H1 (cell line): Measurements from ENCODE around the gene GOSR1. TPM values are rescaled to one million over a fixed set of nuclear protein-coding genes. Genes with fewer than 3 reads are reported as not detected.

Source experiments
- CTCF ChIA-PET: fragments of 300-600 bp; sonication (Branson Sonifier 250); formaldehyde crosslinking; loops from one replicate; lab custom pipeline; 2021; ENCODE audit not compliant: partially characterized antibody; lab: Charles Lee
- POLR2A ChIA-PET: fragments of 300-600 bp; sonication (Branson Sonifier 250); formaldehyde crosslinking; loops from one replicate; lab custom pipeline; 2021; ENCODE audit warnings: inconsistent platforms; ENCODE audit not compliant: partially characterized antibody; lab: Charles Lee
- DNase-seq, 2 experiments: peaks; one replicate each; pipeline versions ENCODE4 v3.0.0 to v3.0.0-alpha.2; 2010 to 2022; ENCODE audit warnings: low spot score in 2 of 2, low read depth in 1 of 2, mixed read lengths in 1 of 2
- FAIRE-seq: peaks from 2 replicates; lab custom pipeline; 2011; peaks lifted over from hg19 to GRCh38; lab: Jason Lieb, UNC
- H2AFZ ChIP-seq: 2 replicates; pipeline ENCODE4 v1.8.1; 2012; ENCODE audit warnings: low read length, inconsistent platforms
- H2AK5ac ChIP-seq: 2 replicates; pipeline ENCODE4 v1.6.1; 2013; ENCODE audit warnings: low read depth, low read length
- H2BK120ac ChIP-seq: replicated peaks from 2 replicates; pipeline ENCODE3; 2013; ENCODE audit warnings: low read depth, low read length, inconsistent platforms
- H2BK12ac ChIP-seq: 2 replicates; pipeline ENCODE4 v1.6.1; 2013; ENCODE audit warnings: low read depth, low read length
- H2BK15ac ChIP-seq: 2 replicates; pipeline ENCODE4 v1.6.1; 2013; ENCODE audit warnings: low read length
- H2BK20ac ChIP-seq: 2 replicates; pipeline ENCODE4 v1.6.1; 2013; ENCODE audit warnings: low read length
- H2BK5ac ChIP-seq: 2 replicates; pipeline ENCODE4 v1.6.1; 2013; ENCODE audit warnings: low read depth, low read length
- H3K14ac ChIP-seq: 2 replicates; pipeline ENCODE4 v1.6.1; 2013; ENCODE audit warnings: inconsistent platforms; ENCODE audit not compliant: insufficient read length
- H3K18ac ChIP-seq: 2 replicates; pipeline ENCODE4 v1.6.1; 2013; ENCODE audit warnings: low read length; ENCODE audit errors: extremely low read depth
- H3K23ac ChIP-seq: 2 replicates; pipeline ENCODE4 v1.6.1; 2013; ENCODE audit warnings: inconsistent platforms; ENCODE audit not compliant: insufficient read length
- H3K23me2 ChIP-seq: 2 replicates; pipeline ENCODE4 v1.6.1; 2013; ENCODE audit warnings: low read depth, low read length
- H3K27ac ChIP-seq: 2 replicates; pipeline ENCODE4 v1.6.1; 2011; ENCODE audit warnings: low read depth, low read length, inconsistent platforms
- H3K27me3 ChIP-seq, 4 experiments: replicated peaks in 1 of 4; 1 replicate in 1 of 4; 2 replicates in 3 of 4; pipeline versions ENCODE4 v1.6.1 to v1.8.1; 2011 to 2013; ENCODE audit warnings: low read length in 3 of 4, mild to moderate bottlenecking in 3 of 4, inconsistent platforms in 2 of 4, mixed read lengths in 2 of 4, moderate library complexity in 1 of 4; ENCODE audit not compliant: control insufficient read depth in 3 of 4, insufficient read depth in 3 of 4; ENCODE audit errors: extremely low read depth in 1 of 4
- H3K36me3 ChIP-seq, 4 experiments: 2 replicates each; pipeline versions ENCODE4 v1.6.1 to v1.8.1; 2011 to 2013; ENCODE audit warnings: mild to moderate bottlenecking in 4 of 4, low read length in 3 of 4, moderate library complexity in 2 of 4, control low read depth in 1 of 4, inconsistent platforms in 1 of 4; ENCODE audit not compliant: insufficient read depth in 4 of 4, control insufficient read depth in 2 of 4
- H3K4ac ChIP-seq: replicated peaks from 2 replicates; pipeline ENCODE3; 2013; ENCODE audit warnings: low read length, low read depth, mixed read lengths, inconsistent platforms; ENCODE audit not compliant: insufficient read length
- H3K4me1 ChIP-seq, 4 experiments: replicated peaks in 1 of 4; 1 replicate in 1 of 4; 2 replicates in 3 of 4; pipeline versions ENCODE4 v1.6.1 to v1.8.1; 2011 to 2013; ENCODE audit warnings: low read length in 3 of 4, inconsistent platforms in 2 of 4, mixed read lengths in 1 of 4; ENCODE audit not compliant: insufficient read depth in 4 of 4, control insufficient read depth in 3 of 4
- H3K4me2 ChIP-seq, 2 experiments: 2 replicates each; pipeline versions ENCODE4 v1.6.1 to v1.8.1; 2011 to 2013; ENCODE audit warnings: low read depth in 2 of 2, low read length in 2 of 2, control low read depth in 1 of 2, inconsistent platforms in 1 of 2, mild to moderate bottlenecking in 1 of 2; ENCODE audit not compliant: insufficient read depth in 1 of 2
- H3K4me3 ChIP-seq, 4 experiments: fragments of 200-600, 300-600 bp in 1 of 4; sonication (generic), shearing (Covaris generic), sonication (Bioruptor Twin) in 1 of 4; 2 replicates each; pipeline versions ENCODE4 v1.5.1 to v1.8.1; 2011 to 2016; ENCODE audit warnings: low read length in 4 of 4, low read depth in 3 of 4, control low read depth in 2 of 4, inconsistent platforms in 2 of 4, mild to moderate bottlenecking in 2 of 4, mixed read lengths in 1 of 4, moderate library complexity in 1 of 4; ENCODE audit not compliant: insufficient read depth in 2 of 4; ENCODE audit errors: extremely low read depth in 1 of 4
- H3K56ac ChIP-seq: replicated peaks from 2 replicates; pipeline ENCODE3; 2013; ENCODE audit warnings: low read depth, mild to moderate bottlenecking, mixed read lengths, low read length, inconsistent platforms; ENCODE audit not compliant: insufficient read length
- H3K79me1 ChIP-seq: 2 replicates; pipeline ENCODE4 v1.6.1; 2013; ENCODE audit warnings: low read depth, low read length, control low read depth
- H3K79me2 ChIP-seq, 2 experiments: 2 replicates each; pipeline versions ENCODE4 v1.6.1 to v1.8.1; 2012 to 2013; ENCODE audit warnings: low read length in 2 of 2, mild to moderate bottlenecking in 2 of 2, inconsistent platforms in 1 of 2; ENCODE audit not compliant: insufficient read depth in 2 of 2, control insufficient read depth in 1 of 2
- H3K9ac ChIP-seq, 4 experiments: replicated peaks in 1 of 4; 1 replicate in 1 of 4; 2 replicates in 3 of 4; pipeline versions ENCODE4 v1.6.1 to v1.8.1; 2011 to 2013; ENCODE audit warnings: low read depth in 3 of 4, low read length in 3 of 4, control low read depth in 2 of 4, mild to moderate bottlenecking in 2 of 4, moderate library complexity in 2 of 4, inconsistent platforms in 1 of 4; ENCODE audit errors: extremely low read depth in 1 of 4
- H3K9me3 ChIP-seq, 2 experiments: 2 replicates each; pipeline versions ENCODE4 v1.6.1 to v1.8.1; 2012 to 2013; ENCODE audit warnings: mild to moderate bottlenecking in 2 of 2, moderate library complexity in 2 of 2, control low read depth in 1 of 2, inconsistent platforms in 1 of 2, low read depth in 1 of 2, low read length in 1 of 2, mixed read lengths in 1 of 2; ENCODE audit not compliant: insufficient read depth in 2 of 2
- H4K20me1 ChIP-seq, 2 experiments: replicated peaks in 1 of 2; 2 replicates each; pipeline versions ENCODE3 to v1.8.1; 2011 to 2013; ENCODE audit warnings: inconsistent platforms in 2 of 2, low read length in 2 of 2, mild to moderate bottlenecking in 1 of 2; ENCODE audit not compliant: insufficient read depth in 2 of 2, control insufficient read depth in 1 of 2
- H4K5ac ChIP-seq: 2 replicates; pipeline ENCODE4 v1.6.1; 2013; ENCODE audit warnings: low read length, low read depth, mixed read lengths, inconsistent platforms; ENCODE audit not compliant: insufficient read length
- H4K8ac ChIP-seq: 2 replicates; pipeline ENCODE4 v1.8.0; 2013; ENCODE audit warnings: mild to moderate bottlenecking, moderate library complexity, low read length, inconsistent platforms; ENCODE audit not compliant: insufficient read depth; ENCODE audit errors: extremely low read depth
- H4K91ac ChIP-seq: replicated peaks from 2 replicates; pipeline ENCODE3; 2013; ENCODE audit warnings: low read length, mixed read lengths, inconsistent platforms; ENCODE audit not compliant: insufficient read length
- ASH2L ChIP-seq: fragments of 200-600, 300-600 bp; sonication (generic); IDR thresholded peaks from one replicate; pipeline ENCODE4 v1.7.1; 2017; ENCODE audit warnings: low read length
- ATF2 ChIP-seq: IDR thresholded peaks from 2 replicates; pipeline ENCODE4 v1.6.1; 2012; ENCODE audit warnings: low read length, inconsistent platforms
- BCL11A ChIP-seq, 2 experiments: IDR thresholded peaks; one replicate each; pipeline ENCODE4 v1.6.1; 2011; ENCODE audit warnings: low read depth in 2 of 2, low read length in 2 of 2, mild to moderate bottlenecking in 2 of 2
- CBX5 ChIP-seq: fragments of 300-800, 300-1000 bp; sonication (generic); IDR thresholded peaks from 2 replicates; pipeline ENCODE4 v1.7.1; 2016; ENCODE audit warnings: antibody characterized with exemption, low read length, low read depth
- E2F6 ChIP-seq: IDR thresholded peaks from 2 replicates; pipeline ENCODE4 v1.6.1; 2012; ENCODE audit warnings: inconsistent platforms
- EZH2 ChIP-seq: fragments of 200-600 bp; sonication (generic); IDR thresholded peaks from 2 replicates; pipeline ENCODE4 v1.7.1; 2012; ENCODE audit warnings: low read depth, mild to moderate bottlenecking, moderate library complexity, low read length, inconsistent platforms; ENCODE audit not compliant: severe bottlenecking
- KDM1A ChIP-seq: fragments of 200-600, 300-600 bp; sonication (generic); IDR thresholded peaks from 2 replicates; pipeline ENCODE4 v1.7.1; 2016; ENCODE audit warnings: mild to moderate bottlenecking, low read length, borderline replicate concordance
- KDM5A ChIP-seq: fragments of 200-600 bp; IDR thresholded peaks from 2 replicates; pipeline ENCODE4 v1.7.1; 2012; ENCODE audit warnings: mild to moderate bottlenecking, low read length, inconsistent platforms, mixed read lengths
- PHF8 ChIP-seq: fragments of 200-600 bp; sonication (generic); conservative IDR thresholded peaks from 2 replicates; pipeline ENCODE4 v1.7.1; 2012; ENCODE audit warnings: low read depth, mild to moderate bottlenecking, inconsistent platforms, low read length, moderate library complexity
- RNF2 ChIP-seq: fragments of 200-900, 300-1000 bp; sonication (generic); IDR thresholded peaks from 2 replicates; pipeline ENCODE4 v1.7.1; 2016; ENCODE audit warnings: borderline replicate concordance, low read depth, mild to moderate bottlenecking, antibody characterized with exemption, low read length; ENCODE audit not compliant: poor library complexity, severe bottlenecking; ENCODE audit errors: missing control alignments
- SP2 ChIP-seq: IDR thresholded peaks from 2 replicates; pipeline ENCODE4 v1.6.1; 2012; ENCODE audit warnings: mild to moderate bottlenecking, low read length, inconsistent platforms
- ZNF274 ChIP-seq: IDR thresholded peaks from 2 replicates; pipeline ENCODE4 v1.7.0; 2012; ENCODE audit warnings: low read length, borderline replicate concordance; ENCODE audit errors: extremely low read depth
- WGBS, 2 experiments: shearing (Covaris generic) in 1 of 2; methylation state at CpG; one replicate each; pipeline versions ENCODE4 v1.1.6 to v1.1.7; 2013 to 2015; ENCODE audit warnings: low lambda C conversion rate in 2 of 2, mixed read lengths in 2 of 2, inconsistent platforms in 1 of 2, low coverage in 1 of 2, missing lambda C conversion rate in 1 of 2; ENCODE audit not compliant: insufficient replicate concordance in 2 of 2, insufficient coverage in 1 of 2, insufficient read length in 1 of 2; ENCODE audit errors: extremely low coverage in 1 of 2, missing lambda C conversion rate in 1 of 2; 5-methylcytosine and 5-hydroxymethylcytosine counted together
- polyA plus RNA-seq, 7 experiments: library from polyadenylated mRNA; depleted of rRNA in 3 of 7; stranded (reverse) in 5 of 7; unstranded in 2 of 7; fragments of >200 nt in 5 of 7; fragments of 200-250 nt in 2 of 7; gene quantifications; 1 replicate in 5 of 7; 2 replicates in 1 of 7; 4 replicates in 1 of 7; pipeline versions ENCODE4 v1.2.1 to v1.2.3, GENCODE V29; 2011 to 2013; ENCODE audit warnings: missing spikeins in 2 of 7, mixed read lengths in 2 of 7
- total RNA-seq: library from RNA; stranded (reverse); fragmentation: NEBNext Ultra II Directional; extraction: Animal tissue kit (Norgen Biotek cat#: 25700); gene quantifications from 2 replicates; pipeline ENCODE4 v1.2.1, GENCODE V29; 2021

GOSR1 gene
- total and polyA plus RNA-seq, 2 of the 8 experiments (the other 6 are each of a cell fraction or from before 2014, with no cell fraction given): 9.2 to 43.3 TPM

- Histone ChIP-seq H4K8ac (no peak overlapping the region), H2AFZ (no peak overlapping the region), H3K9ac (no peak overlapping the region), H3K14ac (no peak overlapping the region), H4K5ac (no peak overlapping the region), H3K4me1 (no peaks in the 10 kb centered on the region), H3K9me3 (peaks cover 0 to 7% of the 10 kb centered on the region in 2 experiments; a peak in 1 of 4 replicates), H3K36me3 (peaks cover 3 to 14% (median 6%) of the 10 kb centered on the region in 4 experiments; a peak in 4 of 8 replicates), H3K27ac (no peak overlapping the region), H3K18ac (no peak overlapping the region), H3K79me1 (no peaks in the 10 kb centered on the region), H3K79me2 (no peaks in the 10 kb centered on the region), H2AK5ac (no peak overlapping the region), H4K91ac (no peak overlapping the region), H3K23me2 (no peaks in the 10 kb centered on the region), H2BK120ac (no peak overlapping the region), H3K4me2 (no peak overlapping the region), H2BK20ac (no peak overlapping the region), H4K20me1 (no peaks in the 10 kb centered on the region), H3K56ac (no peak overlapping the region), H3K23ac (no peak overlapping the region), H3K4me3 (no peak overlapping the region), H3K4ac (no peak overlapping the region), H2BK15ac (no peak overlapping the region), H2BK5ac (no peak overlapping the region), H2BK12ac (no peak overlapping the region), H3K27me3 (no peaks in the 10 kb centered on the region)
- no peak for DNase-seq
- ChIA-PET CTCF (no interaction called here), POLR2A (no interaction called here)
- FAIRE-seq: no peak
- 89% methylated on average over 4 of the region's 4 CpGs; no CpG with 5 or more reads in 1 of the 2 experiments for WGBS, 2 experiments
- TF ChIP-seq CBX5: no peak
- TF ChIP-seq SP2: no peak
- TF ChIP-seq PHF8: no peak
- no peak for TF ChIP-seq RNF2
- TF ChIP-seq BCL11A (IDR thresholded peaks at IDR 0.05; ENCODE audit: low read depth in 2 of 2, low read length in 2 of 2): no peak
- no peak for TF ChIP-seq ASH2L
- TF ChIP-seq ATF2: no peak
- TF ChIP-seq ZNF274: no peak
- no peak for TF ChIP-seq KDM1A
- no peak for TF ChIP-seq E2F6
- TF ChIP-seq KDM5A: no peak
- TF ChIP-seq EZH2: no peak
These were observed 22.6 kb upstream of the GOSR1 start for GRCh38 chr17:30454635-30455034.
